ENCODE data around the gene ACTRT2.

GRCh38 chr1:3042481-3042880 lies 21.2 kb downstream of the ACTRT2 start:
- no peak for TF ChIP-seq EZH2 (IDR thresholded peaks at IDR 0.05)
- TF ChIP-seq POLR2AphosphoS5 (IDR thresholded peaks at IDR 0.05; ENCODE audit: borderline replicate concordance, low read depth, low read length), result no peak
- TF ChIP-seq FOXP2 (optimal IDR thresholded peaks at IDR 0.05; ENCODE audit: control extremely low read depth, extremely low read length, insufficient read depth), result no peak
